WERI-Rb-1 (cell line): Measurements from ENCODE around the gene FAM171A2.
"Not testable (repeated sequence)": the region's sequence is repeated elsewhere in the genome, so short reads cannot be mapped to it uniquely, and the experiment has no call there.

ENCODE experiments used
- DNase-seq: peaks from one replicate; pipeline ENCODE4 v3.0.0-alpha.2; 2020
- H3K27ac ChIP-seq: fragments of 250-450 bp; sonication (Bioruptor Pico); 2 replicates; pipeline ENCODE4 v1.5.1; 2020; ENCODE audit warnings: mild to moderate bottlenecking, moderate library complexity
- H3K27me3 ChIP-seq: fragments of 250-450 bp; sonication (Bioruptor Pico); 2 replicates; pipeline ENCODE4 v1.5.1; 2021; ENCODE audit warnings: mild to moderate bottlenecking, low read depth, moderate library complexity; ENCODE audit not compliant: insufficient read depth, severe bottlenecking
- H3K36me3 ChIP-seq: fragments of 250-450 bp; sonication (Bioruptor Pico); 2 replicates; pipeline ENCODE4 v1.5.1; 2020; ENCODE audit warnings: mild to moderate bottlenecking, moderate library complexity
- H3K4me3 ChIP-seq: 2 replicates; pipeline ENCODE4 v1.5.1; 2011; ENCODE audit warnings: low read depth, mild to moderate bottlenecking, control low read depth, low read length
- H3K9me3 ChIP-seq: fragments of 250-450 bp; sonication (Bioruptor Pico); 2 replicates; pipeline ENCODE4 v1.5.1; 2021; ENCODE audit warnings: mild to moderate bottlenecking, moderate library complexity; ENCODE audit not compliant: severe bottlenecking
- TF ChIP-seq, protein P1 (sequence below): IDR thresholded peaks from 2 replicates; pipeline ENCODE4 v1.5.1; 2011; ENCODE audit warnings: low read depth, mild to moderate bottlenecking, control low read depth, inconsistent platforms, low read length

The FAM171A2 gene

DNA sequence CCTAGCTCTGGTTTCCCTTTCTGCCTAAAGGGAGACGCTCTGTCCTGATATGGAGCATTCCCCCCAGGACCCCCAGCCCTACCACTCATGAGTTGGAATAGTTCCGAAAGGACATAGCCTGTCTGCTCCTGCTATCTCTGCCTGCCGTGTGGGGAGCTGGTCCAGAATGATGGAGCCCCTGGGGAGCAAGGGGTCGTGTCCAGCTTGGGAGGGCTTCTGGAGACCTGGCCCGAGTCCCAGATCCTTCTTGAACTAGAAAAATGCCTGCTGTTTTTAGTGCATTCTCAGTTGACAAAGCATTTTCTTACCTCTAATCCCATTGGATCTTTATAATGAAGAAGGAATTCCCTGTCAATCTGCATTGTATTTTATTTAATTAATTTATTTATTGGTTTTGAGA is 27.7 kb downstream of the FAM171A2 start:
- TF ChIP-seq, protein P1, sequence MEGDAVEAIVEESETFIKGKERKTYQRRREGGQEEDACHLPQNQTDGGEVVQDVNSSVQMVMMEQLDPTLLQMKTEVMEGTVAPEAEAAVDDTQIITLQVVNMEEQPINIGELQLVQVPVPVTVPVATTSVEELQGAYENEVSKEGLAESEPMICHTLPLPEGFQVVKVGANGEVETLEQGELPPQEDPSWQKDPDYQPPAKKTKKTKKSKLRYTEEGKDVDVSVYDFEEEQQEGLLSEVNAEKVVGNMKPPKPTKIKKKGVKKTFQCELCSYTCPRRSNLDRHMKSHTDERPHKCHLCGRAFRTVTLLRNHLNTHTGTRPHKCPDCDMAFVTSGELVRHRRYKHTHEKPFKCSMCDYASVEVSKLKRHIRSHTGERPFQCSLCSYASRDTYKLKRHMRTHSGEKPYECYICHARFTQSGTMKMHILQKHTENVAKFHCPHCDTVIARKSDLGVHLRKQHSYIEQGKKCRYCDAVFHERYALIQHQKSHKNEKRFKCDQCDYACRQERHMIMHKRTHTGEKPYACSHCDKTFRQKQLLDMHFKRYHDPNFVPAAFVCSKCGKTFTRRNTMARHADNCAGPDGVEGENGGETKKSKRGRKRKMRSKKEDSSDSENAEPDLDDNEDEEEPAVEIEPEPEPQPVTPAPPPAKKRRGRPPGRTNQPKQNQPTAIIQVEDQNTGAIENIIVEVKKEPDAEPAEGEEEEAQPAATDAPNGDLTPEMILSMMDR, result no peak
- DNase-seq, result no peak

DNA sequence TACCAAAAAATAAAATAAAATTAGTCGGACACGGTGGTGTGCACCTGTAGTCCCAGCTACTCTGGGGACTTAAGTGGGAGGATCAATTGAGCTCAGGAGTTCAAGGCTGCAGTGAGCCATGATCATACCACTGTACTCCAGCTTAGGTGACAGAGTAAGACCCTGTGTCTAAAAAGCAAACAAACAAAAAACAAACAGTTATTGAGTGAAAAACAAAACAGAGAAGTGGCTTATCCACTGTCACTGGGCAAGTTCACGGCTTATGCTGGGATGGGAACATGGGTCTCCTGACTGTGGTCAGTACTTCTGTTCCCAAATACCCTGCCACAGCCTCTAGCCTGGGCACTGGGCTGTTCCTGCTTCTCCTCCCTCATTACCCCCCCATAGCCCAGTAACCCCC is 28.1 kb downstream of the FAM171A2 start:
- no peaks in the 10 kb centered on the region for H3K9me3 ChIP-seq
- no peaks in the 10 kb centered on the region for H3K36me3 ChIP-seq
- H3K27me3 ChIP-seq, result no peaks in the 10 kb centered on the region
- TF ChIP-seq, protein P1, result no peak
- H3K27ac ChIP-seq, result no peak overlapping the region
- DNase-seq, result no peak
- no peak overlapping the region for H3K4me3 ChIP-seq

More for the DNA sequence above, 27.7 kb downstream of the FAM171A2 start:
- Histone ChIP-seq H3K36me3 (no peaks in the 10 kb centered on the region), H3K9me3 (no peaks in the 10 kb centered on the region), H3K27ac (no peak overlapping the region), H3K27me3 (no peaks in the 10 kb centered on the region), H3K4me3 (no peak overlapping the region)

DNA sequence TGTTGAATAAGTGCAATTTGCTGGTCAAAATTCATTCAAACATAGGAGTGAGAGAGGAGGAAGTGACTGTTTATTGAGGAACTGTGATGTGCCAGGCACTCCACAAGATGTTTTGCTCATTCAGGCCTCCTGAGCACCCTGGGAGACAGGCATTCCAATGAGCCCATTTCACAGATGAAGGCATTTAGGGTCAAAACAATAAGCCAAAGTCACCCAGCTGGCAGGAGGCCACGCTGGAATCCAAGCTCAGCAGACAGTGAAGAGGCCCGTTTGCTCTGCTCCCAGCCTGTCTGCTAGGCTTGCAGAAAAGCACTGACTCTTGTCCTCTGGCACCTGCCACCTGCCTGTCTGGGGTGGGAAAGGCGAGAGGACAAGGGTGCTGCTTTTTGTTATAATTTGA is 28.9 kb downstream of the FAM171A2 start:
- Histone ChIP-seq H3K27me3 (no peaks in the 10 kb centered on the region), H3K4me3 (no peak overlapping the region), H3K27ac (no peak overlapping the region), H3K36me3 (no peaks in the 10 kb centered on the region), H3K9me3 (no peaks in the 10 kb centered on the region)
- TF ChIP-seq, protein P1, result no peak
- DNase-seq, result no peak

DNA sequence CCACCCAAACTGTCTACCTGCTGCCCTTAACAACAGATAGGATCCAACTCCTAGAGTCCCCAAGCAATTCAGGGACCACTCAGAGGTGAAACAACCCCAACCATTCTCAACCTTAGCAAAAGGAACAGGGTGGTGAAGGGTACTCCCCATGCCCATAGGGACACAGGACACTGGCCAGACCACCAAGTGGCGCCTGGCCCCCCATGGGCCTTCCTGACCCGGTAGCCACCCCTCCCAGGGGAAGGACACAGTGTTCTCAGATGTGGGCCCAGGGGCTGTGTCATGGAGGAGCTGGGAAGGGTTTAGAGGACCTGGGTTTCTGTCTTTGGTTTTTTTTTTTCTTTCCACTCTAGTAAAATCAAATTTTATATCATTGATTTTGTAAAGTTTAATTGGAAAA is 29.3 kb downstream of the FAM171A2 start:
- H3K9me3 ChIP-seq, result no peaks in the 10 kb centered on the region
- H3K36me3 ChIP-seq, result no peaks in the 10 kb centered on the region
- TF ChIP-seq, protein P1, result no peak
- no peaks in the 10 kb centered on the region for H3K27me3 ChIP-seq
- DNase-seq, result no peak
- no peak overlapping the region for H3K4me3 ChIP-seq
- no peak overlapping the region for H3K27ac ChIP-seq

DNA sequence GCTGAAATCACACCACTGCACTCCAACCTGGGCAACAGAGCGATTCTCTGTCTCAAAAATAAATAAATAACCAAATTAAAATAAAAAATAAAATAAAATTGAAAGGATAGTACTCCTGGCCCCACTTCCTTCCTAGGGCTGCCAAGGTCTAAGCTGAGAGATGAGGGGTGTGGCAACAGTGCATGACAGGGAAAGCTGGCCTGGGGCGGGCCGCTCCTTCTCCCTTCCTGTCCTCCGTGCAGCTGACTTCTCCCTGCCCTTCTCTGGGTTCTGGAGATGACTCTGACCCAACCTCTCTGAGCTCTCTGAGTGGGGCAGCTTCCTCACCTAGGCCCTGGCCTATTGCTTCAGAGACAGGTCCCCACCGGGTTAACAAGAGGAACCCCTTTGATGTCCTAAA is 30.3 kb downstream of the FAM171A2 start:
- no peak overlapping the region for H3K4me3 ChIP-seq
- DNase-seq, result no peak
- H3K27ac ChIP-seq, result no peak overlapping the region
- TF ChIP-seq, protein P1, result no peak
- no peaks in the 10 kb centered on the region for H3K27me3 ChIP-seq
- H3K9me3 ChIP-seq, result no peaks in the 10 kb centered on the region
- no peaks in the 10 kb centered on the region for H3K36me3 ChIP-seq

DNA sequence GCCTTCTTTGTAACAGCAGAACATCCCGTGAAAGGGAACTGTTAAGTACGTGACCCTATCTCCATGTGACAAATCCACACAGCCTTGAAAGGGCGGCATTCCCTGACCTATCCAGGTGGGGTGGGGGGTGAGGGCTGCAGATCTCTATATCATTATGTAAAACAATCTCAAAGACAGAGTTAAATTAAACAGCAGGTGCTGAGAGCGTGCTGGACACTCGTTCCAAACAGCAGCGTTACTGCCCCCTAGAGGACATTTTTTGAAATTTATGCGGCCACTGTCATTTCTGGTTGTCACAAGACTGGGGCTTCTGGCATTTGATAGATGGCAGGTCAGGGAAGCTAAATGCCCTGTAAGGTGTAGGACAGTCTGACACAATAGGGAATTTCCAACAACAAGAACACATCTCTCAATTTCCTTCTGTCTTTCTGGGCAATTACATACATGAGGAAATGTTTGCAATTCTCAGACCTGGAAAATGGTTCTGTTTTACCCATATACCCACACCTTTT is 32.3 kb downstream of the FAM171A2 start:
- Histone ChIP-seq H3K4me3 (0 out of 2 replicates have a peak overlapping the region, but pooled peaks have one; percentile 3), H3K9me3 (no peaks in the 10 kb centered on the region), H3K27me3 (no peaks in the 10 kb centered on the region), H3K36me3 (no peaks in the 10 kb centered on the region), H3K27ac (peak overlapping the region; percentile 6; the same call in 1 of the 2 replicates)
- TF ChIP-seq, protein P1, result peak; percentile 82
- peak; percentile 90 for DNase-seq

DNA sequence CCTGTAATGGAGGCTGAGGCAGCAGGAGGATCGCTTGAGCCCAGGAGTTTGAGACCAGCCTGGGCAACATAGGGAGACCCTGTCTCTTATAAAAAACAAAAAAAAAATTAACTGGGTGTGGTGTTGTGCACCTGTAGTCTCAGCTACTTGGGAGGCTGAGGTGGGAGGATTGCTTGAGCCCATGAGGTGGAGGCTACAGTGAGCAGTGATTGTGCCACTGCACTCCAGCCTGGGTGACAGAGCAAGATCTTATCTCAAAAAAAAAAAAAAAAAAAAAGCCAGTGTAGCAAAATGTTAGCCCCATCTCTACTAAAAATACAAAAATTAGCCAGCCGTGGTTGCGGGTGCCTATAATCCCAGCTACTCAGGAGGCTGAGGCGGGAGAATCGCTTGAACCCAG is 33.4 kb downstream of the FAM171A2 start:
- H3K36me3 ChIP-seq, DNase-seq, H3K27ac ChIP-seq, H3K4me3 ChIP-seq, H3K27me3 ChIP-seq, H3K9me3 ChIP-seq: not testable (repeated sequence)

DNA sequence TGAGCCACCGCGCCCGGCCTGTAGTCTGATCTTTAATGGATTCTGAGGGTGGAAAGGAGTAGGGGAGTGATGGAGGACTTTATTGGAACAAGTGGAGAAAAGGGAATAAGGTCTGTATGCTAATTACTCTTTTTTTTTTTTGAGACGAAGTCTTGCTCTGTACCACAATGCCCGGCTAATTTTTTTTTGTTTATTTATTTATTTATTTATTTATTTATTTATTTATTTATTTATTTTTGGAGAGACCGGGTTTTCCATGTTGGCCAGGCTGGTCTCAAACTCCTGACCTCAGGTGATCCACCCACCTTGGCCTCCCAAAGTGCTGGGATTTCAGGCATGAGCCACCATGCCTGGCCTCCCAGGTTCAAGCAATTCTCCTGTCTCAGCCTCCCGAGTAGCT is 34.1 kb downstream of the FAM171A2 start:
- not testable (repeated sequence) for H3K9me3 ChIP-seq, H3K27ac ChIP-seq, H3K4me3 ChIP-seq, H3K27me3 ChIP-seq, DNase-seq, H3K36me3 ChIP-seq
